ENCODE measurements around the gene CXCL8. TPM values are rescaled to one million over a fixed set of nuclear protein-coding genes. Genes with fewer than 3 reads are reported as not detected.

The CXCL8 gene
- total and polyA plus RNA-seq, 9 of the 15 experiments (the other 6 are each of a cell fraction or from before 2014, with no cell fraction given): 1.6 to 7.7 (median 3.3) TPM

- TF ChIP-seq HINFP (tag; conservative IDR thresholded peaks at IDR 0.05; ENCODE audit: low read depth) (0 out of 2 replicates have a peak, but pooled peaks have one; percentile 49), POLR2G (IDR thresholded peaks at IDR 0.05; ENCODE audit: low read depth, low read length) (no peak), TFAP4 (CRISPR knock-in tag; IDR thresholded peaks at IDR 0.05; ENCODE audit: borderline replicate concordance) (peak; percentile 42; the same call in 1 of the 2 replicates), ATF2 (CRISPR knock-in tag; IDR thresholded peaks at IDR 0.05) (no peak), ZBTB2 (IDR thresholded peaks at IDR 0.05) (no peak; the same call in 1 of the 2 replicates), TAF1 (IDR thresholded peaks at IDR 0.05; ENCODE audit: control insufficient read depth, extremely low read depth, insufficient read depth, low read length, severe bottlenecking) (peak; percentile 32), KLF13 (tag; IDR thresholded peaks at IDR 0.05; ENCODE audit: borderline replicate concordance, low read depth) (peak; percentile 46; the same call in 1 of the 2 replicates), FOXM1 (IDR thresholded peaks at IDR 0.05; ENCODE audit: low read depth) (peak; percentile 24; the same call in 1 of the 2 replicates), FOXM1 (CRISPR knock-in tag; IDR thresholded peaks at IDR 0.05; ENCODE audit: low read depth) (no peak), MCM5 (IDR thresholded peaks at IDR 0.05; ENCODE audit: low read depth) (no peak), ZBTB1 (CRISPR knock-in tag; IDR thresholded peaks at IDR 0.05; ENCODE audit: borderline replicate concordance, low read depth) (no peak), TEAD2 (tag; IDR thresholded peaks at IDR 0.05) (0 out of 2 replicates have a peak, but pooled peaks have one; percentile 29), HDAC3 (IDR thresholded peaks at IDR 0.05; ENCODE audit: borderline replicate concordance, partially characterized antibody) (peak; percentile 25), TAF15 (IDR thresholded peaks at IDR 0.05; ENCODE audit: low read depth, low read length) (no peak), ZNF41 (CRISPR knock-in tag; conservative IDR thresholded peaks at IDR 0.05) (peak; percentile 8; the same call in 1 of the 2 replicates), HBP1 (CRISPR knock-in tag; IDR thresholded peaks at IDR 0.05) (no peak), CEBPB (tag; IDR thresholded peaks at IDR 0.05) (peak; percentile 100), ZNF175 (CRISPR knock-in tag; IDR thresholded peaks at IDR 0.05; ENCODE audit: low read depth) (peak; percentile 93), ZNF134 (CRISPR knock-in tag; conservative IDR thresholded peaks at IDR 0.05) (0 out of 2 replicates have a peak, but pooled peaks have one; percentile 5)
Observed at GRCh38 chr4:73704314-73705055, 35.9 kb upstream of the CXCL8 start (continued).
